ENCODE results near the gene DOC2A. TPM values are rescaled to one million over a fixed set of nuclear protein-coding genes. Genes with fewer than 3 reads are reported as not detected.

Gene DOC2A
- total and polyA plus RNA-seq, 9 of the 15 experiments (the other 6 are each of a cell fraction or from before 2014, with no cell fraction given) = 0.03 to 0.38 (median 0.28) TPM; not detected in 1

DNA sequence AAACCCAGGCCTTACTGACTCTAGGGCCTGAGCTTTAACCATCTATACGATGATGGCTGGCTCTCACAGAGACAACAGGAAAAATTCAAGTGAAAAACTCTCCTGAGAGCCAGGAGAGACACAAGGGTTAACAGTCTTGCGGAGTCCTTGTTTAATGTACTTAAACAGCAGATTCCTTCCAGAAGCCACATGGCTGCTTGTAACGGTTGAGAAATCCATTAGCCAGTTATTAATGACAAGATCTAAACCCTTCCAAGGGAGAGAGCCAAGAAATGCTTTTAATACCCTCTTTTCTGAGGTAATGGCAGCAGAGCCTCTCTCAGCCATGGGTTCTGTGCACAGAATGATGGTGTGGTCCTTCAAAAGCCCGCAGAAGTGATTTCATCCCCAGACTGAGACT, 49.5 kb upstream of the DOC2A start:
- Histone ChIP-seq H3K9me3 (replicated peaks; ENCODE audit: control insufficient read depth, insufficient read depth, low read depth, low read length) (no peaks in the 10 kb centered on the region), H3K9me1 (ENCODE audit: control insufficient read depth, insufficient read depth, low read length) (no peaks in the 10 kb centered on the region), H3K79me2 (ENCODE audit: control insufficient read depth, insufficient read depth, low read length) (peaks cover 22% of the 10 kb centered on the region), H3K4me3 (no peak overlapping the region), H3K36me3 (ENCODE audit: control insufficient read depth, insufficient read depth, low read length) (0 out of 3 replicates have a peak, but pooled peaks cover 2% of the 10 kb centered on the region), H3K9ac (ENCODE audit: insufficient read depth in 1 of 2, low read depth in 2 of 2, low read length in 2 of 2) (peak overlapping the region in 1 of 2 experiments; percentile 89; a peak in 1 of 4 replicates), H3K27me3 (ENCODE audit: control insufficient read depth in 2 of 2, insufficient read depth in 2 of 2, low read length in 2 of 2) (no peaks in the 10 kb centered on the region), H3K27ac (ENCODE audit: extremely low read depth, low read depth, low read length) (no peak overlapping the region), H2AFZ (ENCODE audit: low read depth, low read length) (no peak overlapping the region), H4K20me1 (replicated peaks; ENCODE audit: control insufficient read depth, insufficient read depth, low read length) (no peaks in the 10 kb centered on the region), H3K4me1 (replicated peaks in 1 of 2; ENCODE audit: control insufficient read depth in 2 of 2, insufficient read depth in 2 of 2, low read length in 2 of 2) (peaks cover 17 to 28% of the 10 kb centered on the region in 2 experiments), H3K4me2 (ENCODE audit: insufficient read depth, low read length) (no peak overlapping the region)
- 60% methylated on average over 4 of the region's 4 CpGs for WGBS (ENCODE audit: insufficient coverage, low coverage, missing lambda C conversion rate)
- intact Hi-C loops (cut with micrococcal nuclease) = loop anchor here (10.0 kb wide), 2 partner anchors 314 to 594 kb away; partner anchors contain the start of genes FBRS, MYL11, PRR14 and TBC1D10B
- CTCF ChIA-PET (ENCODE audit: low intra/inter-chr PET ratio) = no interaction called here
- no TSS peak for BruUV-seq (replicated peaks)
- DNase-seq (ENCODE audit: extremely low read depth in 1 of 4, low spot score in 3 of 4) (no peak), ATAC-seq (no peak), FAIRE-seq (no peak)
- in situ Hi-C loops (cut with MboI) = no loop called here
- no peak for TF ChIP-seq ZNF75A (CRISPR knock-in tag; IDR thresholded peaks at IDR 0.05)
- TF ChIP-seq, protein P1, sequence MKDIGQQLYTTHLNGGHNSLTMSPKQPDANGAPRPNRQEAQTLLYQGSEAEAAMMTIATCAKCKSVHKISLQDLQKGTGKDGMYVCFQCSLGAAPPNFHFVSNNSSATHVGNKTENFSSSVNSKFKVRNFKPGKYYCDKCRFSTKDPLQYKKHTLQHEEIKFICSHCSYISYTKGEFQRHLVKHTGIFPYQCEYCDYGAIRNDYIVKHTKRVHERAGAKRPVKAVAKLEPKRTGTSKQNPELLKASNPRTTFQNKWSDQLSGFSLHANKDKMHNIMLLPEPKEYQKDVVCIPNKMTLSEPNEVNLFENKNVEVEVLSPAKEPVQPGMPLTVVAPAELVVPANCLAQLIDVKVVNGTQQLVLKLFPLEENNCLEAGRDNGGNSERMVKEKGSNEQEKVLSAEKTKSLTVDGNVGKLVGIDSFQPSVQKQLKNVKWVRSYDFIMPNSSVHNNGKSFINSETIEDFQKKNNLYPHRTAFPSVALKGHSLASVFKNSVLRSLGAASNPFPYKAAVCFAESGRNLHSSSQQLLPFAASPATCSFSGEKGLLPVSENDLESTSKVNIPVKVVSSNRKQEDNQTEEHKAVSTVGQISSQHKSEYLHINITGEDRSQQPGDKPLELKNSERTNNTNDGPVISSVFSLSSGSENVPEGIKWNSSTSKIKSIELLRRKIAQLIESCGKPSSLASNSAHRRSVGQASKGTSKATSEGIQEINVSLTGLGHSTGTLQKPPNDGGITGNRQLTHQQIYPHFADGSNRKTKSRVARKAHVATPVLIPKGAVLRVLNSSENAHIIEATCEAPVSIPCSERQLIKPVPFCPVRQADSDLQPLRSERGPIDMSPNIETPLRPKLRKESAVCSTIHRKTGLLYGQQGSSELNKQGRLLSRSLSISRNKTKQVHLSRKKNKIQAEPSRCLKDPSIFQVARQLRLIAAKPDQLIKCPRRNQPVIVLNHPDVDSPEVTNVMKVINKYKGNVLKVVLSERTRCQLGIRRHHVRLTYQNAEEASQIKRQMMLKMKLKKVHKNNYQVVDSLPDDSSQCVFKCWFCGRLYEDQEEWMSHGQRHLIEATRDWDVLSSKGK (CRISPR knock-in tag; IDR thresholded peaks at IDR 0.05) = no peak
- no peak for TF ChIP-seq TEAD4 (IDR thresholded peaks at IDR 0.05; ENCODE audit: low read length)
- TF ChIP-seq TEAD4 (CRISPR knock-in tag; IDR thresholded peaks at IDR 0.05; ENCODE audit: borderline replicate concordance) = no peak
- TF ChIP-seq ZNF324 (CRISPR knock-in tag; IDR thresholded peaks at IDR 0.05) = no peak
- TF ChIP-seq HNRNPUL1 (IDR thresholded peaks at IDR 0.05; ENCODE audit: low read length) = no peak
- no peak for TF ChIP-seq ZNF263 (CRISPR knock-in tag; IDR thresholded peaks at IDR 0.05; ENCODE audit: borderline replicate concordance)
- TF ChIP-seq NEUROD1 (IDR thresholded peaks at IDR 0.05; ENCODE audit: borderline replicate concordance, low read depth, low read length, partially characterized antibody) = no peak
- TF ChIP-seq ZNF407 (IDR thresholded peaks at IDR 0.05; ENCODE audit: low read depth) = no peak
- TF ChIP-seq FOSL1 (tag; conservative IDR thresholded peaks at IDR 0.05) = no peak
- TF ChIP-seq PCBP1 (IDR thresholded peaks at IDR 0.05; ENCODE audit: low read depth, low read length, poor library complexity, severe bottlenecking) = no peak
- POLR2A ChIA-PET = interaction anchor here (0.6 to 1.4 kb wide), 2 partner anchors 31 to 33 kb away, joined by 3 to 4 read pairs; partner anchors contain the start of gene TBX6
